GM06990 (cell line): ENCODE results near the gene PRDM2.

ENCODE experiments used
- DNase-seq: peaks from one replicate; pipeline ENCODE4 v3.0.0-alpha.2; 2011; ENCODE audit not compliant: insufficient read length; ENCODE audit errors: extremely low read depth
- H3K27me3 ChIP-seq: replicated peaks from 2 replicates; pipeline ENCODE4 v1.6.0; 2011; ENCODE audit warnings: low read length; ENCODE audit not compliant: control insufficient read depth, insufficient read depth
- H3K36me3 ChIP-seq: 2 replicates; pipeline ENCODE4 v1.5.1; 2011; ENCODE audit warnings: low read length; ENCODE audit not compliant: control insufficient read depth, insufficient read depth
- H3K4me3 ChIP-seq: replicated peaks from 2 replicates; pipeline ENCODE4 v1.5.1; 2011; ENCODE audit warnings: low read depth, mild to moderate bottlenecking, control low read depth, low read length
- CTCF ChIP-seq: IDR thresholded peaks from 2 replicates; pipeline ENCODE4 v1.5.1; 2011; ENCODE audit warnings: low read length, control low read depth, mild to moderate bottlenecking, inconsistent platforms; ENCODE audit not compliant: insufficient read depth, poor library complexity, severe bottlenecking

Gene PRDM2

GRCh38 chr1:13771745-13772144, 71.8 kb downstream of the PRDM2 start:
- Histone ChIP-seq H3K36me3 (peaks cover 17% of the 10 kb centered on the region), H3K27me3 (no peaks in the 10 kb centered on the region), H3K4me3 (no peak overlapping the region)
- no peak for TF ChIP-seq CTCF
- no peak for DNase-seq

GRCh38 chr1:13772271-13772670, 72.3 kb downstream of the PRDM2 start:
- Histone ChIP-seq H3K27me3 (no peaks in the 10 kb centered on the region), H3K4me3 (no peak overlapping the region), H3K36me3 (peaks cover 22% of the 10 kb centered on the region)
- DNase-seq, result no peak
- no peak for TF ChIP-seq CTCF

GRCh38 chr1:13774121-13774520, 74.1 kb downstream of the PRDM2 start:
- no peak for DNase-seq
- TF ChIP-seq CTCF, result no peak
- Histone ChIP-seq H3K27me3 (no peaks in the 10 kb centered on the region), H3K4me3 (no peak overlapping the region), H3K36me3 (peaks cover 27% of the 10 kb centered on the region)

- H3K36me3 ChIP-seq, result peaks cover 29% of the 10 kb centered on the region
- DNase-seq, result no peak
- TF ChIP-seq CTCF, result no peak
Observed at GRCh38 chr1:13775459-13775858, 75.5 kb downstream of the PRDM2 start.

GRCh38 chr1:13775916-13776315, 75.9 kb downstream of the PRDM2 start:
- DNase-seq, result no peak
- no peak for TF ChIP-seq CTCF
- peaks cover 31% of the 10 kb centered on the region for H3K36me3 ChIP-seq

More at GRCh38 chr1:13775459-13775858, 75.5 kb downstream of the PRDM2 start:
- H3K4me3 ChIP-seq, result no peak overlapping the region
- H3K27me3 ChIP-seq, result no peaks in the 10 kb centered on the region

GRCh38 chr1:13778431-13778830, 78.4 kb downstream of the PRDM2 start:
- no peak for DNase-seq
- Histone ChIP-seq H3K27me3 (no peaks in the 10 kb centered on the region), H3K36me3 (peaks cover 49% of the 10 kb centered on the region), H3K4me3 (no peak overlapping the region)
- no peak for TF ChIP-seq CTCF

More at GRCh38 chr1:13775916-13776315, 75.9 kb downstream of the PRDM2 start:
- no peak overlapping the region for H3K4me3 ChIP-seq
- no peaks in the 10 kb centered on the region for H3K27me3 ChIP-seq
